DMS53 (cell line): Measurements from ENCODE around the gene B3GNT8.
A peak's percentile ranks its signal among the peaks of the same experiment; 100 is the strongest.
"Not testable (repeated sequence)": the region's sequence is repeated elsewhere in the genome, so short reads cannot be mapped to it uniquely, and the experiment has no call there.

Experiments used
- DNase-seq: peaks from one replicate; lab custom pipeline; 2025; lab: John Stamatoyannopoulos, UW

Gene B3GNT8

GRCh38 chr19:41391618-41392017 lies 35.6 kb downstream of the B3GNT8 start:
- no peak for DNase-seq

GRCh38 chr19:41386442-41386841 lies 40.7 kb downstream of the B3GNT8 start:
- no peak for DNase-seq

- DNase-seq, result no peak
Observed at GRCh38 chr19:41384351-41384750, 42.8 kb downstream of the B3GNT8 start.

GRCh38 chr19:41381536-41381935 lies 45.6 kb downstream of the B3GNT8 start:
- DNase-seq, result not testable (repeated sequence)

- DNase-seq, result no peak
Observed at GRCh38 chr19:41377977-41378709, 49.0 kb downstream of the B3GNT8 start.

GRCh38 chr19:41376998-41377365 lies 50.2 kb downstream of the B3GNT8 start:
- DNase-seq, result peak; percentile 43

- peak; percentile 80 for DNase-seq
Observed at GRCh38 chr19:41376241-41376997, 50.8 kb downstream of the B3GNT8 start, which contains the start of gene TMEM91. Gene TMEM91, plus strand, starts transcription at chr19:41376533. Its CDS starts 1,777 bp downstream, at chr19:41378310.
